GM19324 (cell line): ENCODE results near the gene AGPAT4.

Source experiments
- ATAC-seq: cut with Tn5 transposase; IDR thresholded peaks from one replicate; pipeline ENCODE4 v1.9.1; 2021; ENCODE audit warnings: mild to moderate bottlenecking, moderate library complexity; ENCODE audit not compliant: unreplicated experiment, low FRiP score

The AGPAT4 gene

DNA sequence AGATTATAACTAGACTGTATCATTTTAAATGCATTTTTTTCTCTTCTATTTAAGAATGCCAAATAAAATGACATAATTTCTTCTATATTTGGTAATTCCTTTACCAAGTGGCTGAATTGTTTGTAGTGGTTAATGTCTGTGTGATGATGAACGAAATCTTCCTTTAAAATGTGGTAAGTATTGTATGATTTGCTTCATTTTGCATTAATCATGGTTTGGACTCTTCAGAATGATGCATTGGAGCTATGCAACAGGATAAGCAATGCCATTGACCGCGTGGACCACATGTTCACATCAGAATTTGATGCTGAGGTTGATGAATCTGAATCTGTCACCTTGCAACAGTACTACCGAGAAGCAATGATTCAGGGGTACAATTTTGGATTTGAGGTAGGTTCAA is 182.7 kb downstream of the AGPAT4 start:
- ATAC-seq = no peak

DNA sequence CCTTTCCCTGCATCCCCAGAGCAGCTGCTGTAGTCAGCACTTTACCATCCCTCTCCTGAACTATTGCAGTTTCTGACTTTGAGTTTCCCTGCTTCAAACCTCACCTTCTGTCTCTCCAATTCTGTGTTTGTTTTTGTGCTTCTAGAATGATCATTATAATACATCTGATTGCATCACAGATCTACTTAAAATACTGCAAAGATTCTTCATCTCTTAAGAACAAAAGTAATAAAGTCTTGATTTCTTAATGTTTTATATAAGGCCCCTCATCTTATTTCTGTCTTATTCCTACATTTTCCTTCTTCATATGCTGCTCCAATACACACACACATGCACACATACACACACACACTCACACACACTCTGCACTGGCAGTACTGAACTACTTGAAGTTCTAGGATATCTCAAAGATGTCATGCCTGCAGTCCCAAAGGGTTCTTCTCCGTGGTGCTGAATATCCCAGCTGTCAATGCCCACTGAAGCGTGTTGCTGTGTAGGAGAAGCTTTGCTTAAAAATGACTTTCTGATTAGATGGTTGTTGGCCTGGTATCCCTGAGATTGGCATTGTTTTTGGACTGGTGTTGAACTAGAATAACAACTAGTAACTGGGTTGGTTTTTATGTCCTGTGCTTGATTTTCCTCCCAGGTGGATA is 185.1 kb downstream of the AGPAT4 start:
- no peak for ATAC-seq

DNA sequence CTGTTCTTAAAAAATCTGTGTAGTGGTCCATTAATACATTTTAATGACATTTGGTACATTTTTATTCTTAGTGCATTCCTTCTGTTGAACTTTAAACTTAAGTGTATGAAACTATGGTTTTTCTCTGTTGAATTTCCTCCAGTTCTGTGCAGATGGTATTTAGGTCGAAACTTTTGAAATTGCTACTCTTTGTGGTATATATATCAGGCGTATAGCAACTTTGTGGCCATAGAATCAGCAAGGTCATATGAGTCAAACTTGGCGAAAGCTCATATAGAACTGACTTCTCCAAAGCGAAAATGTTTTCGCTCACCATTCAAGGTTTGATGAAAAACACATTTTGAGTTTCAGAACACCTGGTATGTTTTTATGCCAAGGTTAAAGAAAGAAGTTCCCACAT is 188.6 kb downstream of the AGPAT4 start:
- ATAC-seq = peak; percentile 45

DNA sequence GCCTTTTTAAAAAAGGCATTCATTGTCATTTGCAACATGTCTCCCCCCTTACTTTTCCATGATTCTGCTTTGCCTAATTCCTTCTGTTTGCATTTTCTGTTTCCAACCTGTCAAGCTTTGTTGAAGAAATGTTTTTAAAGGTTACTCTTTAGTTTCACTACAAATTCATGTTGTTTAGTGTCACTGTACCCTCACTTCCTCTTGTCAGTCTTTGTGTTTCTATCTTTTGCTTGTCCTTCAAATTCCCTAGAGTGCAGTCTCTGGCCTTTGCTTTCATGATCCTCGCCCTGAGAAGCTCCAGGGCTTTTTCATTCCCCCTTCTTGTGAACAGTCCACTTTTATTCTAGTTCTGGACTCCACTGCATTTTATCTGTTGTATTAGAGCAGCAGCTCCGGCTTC is 191.6 kb downstream of the AGPAT4 start:
- ATAC-seq = no peak

DNA sequence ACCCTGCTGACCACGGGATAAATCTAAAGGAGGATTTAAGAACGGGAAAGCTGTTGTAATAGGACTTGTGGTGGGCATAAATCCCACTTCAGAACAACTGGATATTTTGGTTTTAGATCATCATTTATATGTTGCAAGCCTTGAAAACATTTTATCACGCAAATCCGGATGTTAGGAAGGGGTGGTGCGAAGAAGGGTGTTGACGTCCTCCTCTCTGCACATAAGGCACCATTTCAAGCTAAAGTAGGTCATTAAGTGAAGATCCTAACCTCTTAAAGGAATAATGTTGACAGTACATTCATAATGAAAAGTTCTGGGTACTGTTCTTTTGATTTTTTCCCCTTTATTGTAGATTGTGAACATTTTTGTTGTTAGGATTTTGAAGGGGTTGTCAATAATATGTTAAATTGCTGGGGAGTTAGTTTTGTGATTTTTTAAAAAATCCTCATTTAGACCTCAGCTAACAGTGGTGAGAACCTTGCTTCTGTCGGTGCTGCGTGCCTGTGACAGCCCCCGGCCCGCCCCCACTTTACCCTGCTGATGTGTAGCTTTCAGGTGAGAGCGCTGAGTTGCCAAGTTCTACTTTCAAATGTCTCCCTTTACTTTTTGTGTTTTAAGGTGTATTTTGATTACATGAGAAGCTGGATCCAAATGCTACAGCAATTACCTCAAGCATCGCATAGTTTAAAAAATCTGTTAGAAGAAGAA is 193.4 kb downstream of the AGPAT4 start:
- ATAC-seq = no peak
